Caco-2 (cell line): ENCODE measurements around the gene RNF126. TPM values are rescaled to one million over a fixed set of nuclear protein-coding genes. Genes with fewer than 3 reads are reported as not detected.
A peak's percentile ranks its signal among the peaks of the same experiment; 100 is the strongest.

Experiments used
- BruUV-seq: library from RNA; stranded (reverse); fragments of 400-500 nt; replicated peaks from 2 replicates; lab custom pipeline; 2021; lab: Mats Ljungman, UMichigan
- CTCF ChIA-PET: fragments of 300-600 bp; sonication (Branson Sonifier 250); formaldehyde crosslinking; loops from one replicate; lab custom pipeline; 2022; ENCODE audit warnings: antibody characterized with exemption; lab: Charles Lee
- POLR2A ChIA-PET: fragments of 300-600 bp; sonication (Branson Sonifier 250); formaldehyde crosslinking; loops from one replicate; lab custom pipeline; 2022; ENCODE audit warnings: antibody characterized with exemption; lab: Charles Lee
- DNase-seq, 2 experiments: peaks; one replicate each; pipeline versions ENCODE4 v3.0.0 to v3.0.0-alpha.2; 2020 to 2022
- H3K27me3 ChIP-seq: replicated peaks from 2 replicates; pipeline ENCODE4 v1.6.0; 2011; ENCODE audit warnings: low read length; ENCODE audit not compliant: control insufficient read depth, insufficient read depth
- H3K36me3 ChIP-seq: 2 replicates; pipeline ENCODE4 v1.5.1; 2011; ENCODE audit warnings: low read length; ENCODE audit not compliant: control insufficient read depth, insufficient read depth
- H3K4me1 ChIP-seq: fragments of 250-450 bp; sonication (Bioruptor Pico); 2 replicates; pipeline ENCODE4 v1.5.1; 2020; ENCODE audit warnings: mild to moderate bottlenecking
- H3K4me3 ChIP-seq: 2 replicates; pipeline ENCODE4 v1.5.1; 2011; ENCODE audit warnings: low read depth, mild to moderate bottlenecking, control low read depth, low read length
- H3K9me3 ChIP-seq: fragments of 250-450 bp; sonication (Bioruptor Pico); 2 replicates; pipeline ENCODE4 v1.5.1; 2020; ENCODE audit warnings: mild to moderate bottlenecking, moderate library complexity
- H3K27ac Mint-ChIP-seq: one replicate; pipeline ENCODE4 v1.8.0; 2022; ENCODE audit warnings: mixed read lengths; ENCODE audit not compliant: unreplicated experiment
- H3K27me3 Mint-ChIP-seq: one replicate; pipeline ENCODE4 v1.8.0; 2022; ENCODE audit warnings: mixed read lengths; ENCODE audit not compliant: insufficient read depth, unreplicated experiment
- H3K36me3 Mint-ChIP-seq: one replicate; pipeline ENCODE4 v1.8.0; 2022; ENCODE audit warnings: mild to moderate bottlenecking, mixed read lengths; ENCODE audit not compliant: insufficient read depth, unreplicated experiment
- H3K4me1 Mint-ChIP-seq: one replicate; pipeline ENCODE4 v1.8.0; 2022; ENCODE audit warnings: low read depth, mixed read lengths; ENCODE audit not compliant: unreplicated experiment
- H3K4me3 Mint-ChIP-seq: one replicate; pipeline ENCODE4 v1.8.0; 2022; ENCODE audit warnings: mild to moderate bottlenecking, moderate library complexity, mixed read lengths; ENCODE audit not compliant: unreplicated experiment
- H3K9me3 Mint-ChIP-seq: one replicate; pipeline ENCODE4 v1.8.0; 2022; ENCODE audit warnings: mixed read lengths; ENCODE audit not compliant: unreplicated experiment
- intact Hi-C: fragments of 100-400 bp; cut with micrococcal nuclease; formaldehyde crosslinking; loops from one replicate; pipeline ENCODE4 v1.10.0; 2022; ENCODE audit not compliant: unreplicated experiment
- total RNA-seq: library from RNA; stranded (reverse); gene quantifications from 2 replicates; pipeline ENCODE4 v1.2.3, GENCODE V29; 2022
- TF ChIP-seq, protein P1 (sequence below), 2 experiments: fragments of 200-600 bp in 1 of 2; IDR thresholded peaks; 1 replicate in 1 of 2; 2 replicates in 1 of 2; pipeline versions ENCODE4 v1.5.1 to v1.8.0; 2011 to 2022; ENCODE audit warnings: antibody characterized with exemption in 1 of 2, control low read depth in 1 of 2, inconsistent platforms in 1 of 2, low read depth in 1 of 2, low read length in 1 of 2, mild to moderate bottlenecking in 1 of 2, moderate library complexity in 1 of 2; ENCODE audit not compliant: insufficient read depth in 1 of 2, severe bottlenecking in 1 of 2, unreplicated experiment in 1 of 2

The RNF126 gene
- total RNA-seq, 1 experiment from 2014 or later = 74.6 TPM

DNA sequence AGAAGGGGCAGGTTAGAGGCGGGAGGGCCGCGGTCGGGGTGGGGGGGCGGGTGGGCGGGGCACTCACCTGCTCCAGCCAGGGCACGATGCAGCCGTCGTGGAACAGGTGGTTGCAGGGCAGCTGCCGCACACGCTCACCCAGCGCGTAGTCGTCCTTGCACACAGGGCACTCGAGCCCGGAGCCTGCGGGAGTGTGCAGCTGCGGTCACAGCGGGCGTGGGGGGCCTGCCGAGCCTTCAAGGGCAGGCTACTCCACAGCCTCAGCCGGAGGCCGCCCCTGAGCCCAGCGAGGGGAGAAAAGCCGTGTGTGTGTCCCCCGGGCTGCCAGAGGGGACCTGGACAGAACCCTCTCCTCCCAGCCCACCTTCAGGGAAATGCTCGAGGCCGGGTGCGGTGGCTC is 14.7 kb downstream of the RNF126 start:
- H3K36me3 ChIP-seq = no peaks in the 10 kb centered on the region; the same call in 1 of the 2 replicates
- TF ChIP-seq, protein P1, sequence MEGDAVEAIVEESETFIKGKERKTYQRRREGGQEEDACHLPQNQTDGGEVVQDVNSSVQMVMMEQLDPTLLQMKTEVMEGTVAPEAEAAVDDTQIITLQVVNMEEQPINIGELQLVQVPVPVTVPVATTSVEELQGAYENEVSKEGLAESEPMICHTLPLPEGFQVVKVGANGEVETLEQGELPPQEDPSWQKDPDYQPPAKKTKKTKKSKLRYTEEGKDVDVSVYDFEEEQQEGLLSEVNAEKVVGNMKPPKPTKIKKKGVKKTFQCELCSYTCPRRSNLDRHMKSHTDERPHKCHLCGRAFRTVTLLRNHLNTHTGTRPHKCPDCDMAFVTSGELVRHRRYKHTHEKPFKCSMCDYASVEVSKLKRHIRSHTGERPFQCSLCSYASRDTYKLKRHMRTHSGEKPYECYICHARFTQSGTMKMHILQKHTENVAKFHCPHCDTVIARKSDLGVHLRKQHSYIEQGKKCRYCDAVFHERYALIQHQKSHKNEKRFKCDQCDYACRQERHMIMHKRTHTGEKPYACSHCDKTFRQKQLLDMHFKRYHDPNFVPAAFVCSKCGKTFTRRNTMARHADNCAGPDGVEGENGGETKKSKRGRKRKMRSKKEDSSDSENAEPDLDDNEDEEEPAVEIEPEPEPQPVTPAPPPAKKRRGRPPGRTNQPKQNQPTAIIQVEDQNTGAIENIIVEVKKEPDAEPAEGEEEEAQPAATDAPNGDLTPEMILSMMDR (IDR thresholded peaks at IDR 0.05; ENCODE audit: insufficient read depth in 1 of 2, low read depth in 1 of 2, low read length in 1 of 2, severe bottlenecking in 1 of 2, unreplicated experiment in 1 of 2) = no peak
- Mint-ChIP-seq H3K4me1 (no peaks in the 10 kb centered on the region), H3K27me3 (no peaks in the 10 kb centered on the region), H3K27ac (no peak overlapping the region), H3K36me3 (peaks cover 44% of the 10 kb centered on the region), H3K4me3 (no peak overlapping the region), H3K9me3 (no peaks in the 10 kb centered on the region)
- H3K9me3 ChIP-seq = no peaks in the 10 kb centered on the region
- ChIA-PET CTCF (no interaction called here), POLR2A (no interaction called here)
- no TSS peak for BruUV-seq
- H3K4me3 ChIP-seq = no peak overlapping the region
- H3K27me3 ChIP-seq = no peaks in the 10 kb centered on the region
- intact Hi-C loops = no loop called here
- DNase-seq = no peak
- no peaks in the 10 kb centered on the region for H3K4me1 ChIP-seq

DNA sequence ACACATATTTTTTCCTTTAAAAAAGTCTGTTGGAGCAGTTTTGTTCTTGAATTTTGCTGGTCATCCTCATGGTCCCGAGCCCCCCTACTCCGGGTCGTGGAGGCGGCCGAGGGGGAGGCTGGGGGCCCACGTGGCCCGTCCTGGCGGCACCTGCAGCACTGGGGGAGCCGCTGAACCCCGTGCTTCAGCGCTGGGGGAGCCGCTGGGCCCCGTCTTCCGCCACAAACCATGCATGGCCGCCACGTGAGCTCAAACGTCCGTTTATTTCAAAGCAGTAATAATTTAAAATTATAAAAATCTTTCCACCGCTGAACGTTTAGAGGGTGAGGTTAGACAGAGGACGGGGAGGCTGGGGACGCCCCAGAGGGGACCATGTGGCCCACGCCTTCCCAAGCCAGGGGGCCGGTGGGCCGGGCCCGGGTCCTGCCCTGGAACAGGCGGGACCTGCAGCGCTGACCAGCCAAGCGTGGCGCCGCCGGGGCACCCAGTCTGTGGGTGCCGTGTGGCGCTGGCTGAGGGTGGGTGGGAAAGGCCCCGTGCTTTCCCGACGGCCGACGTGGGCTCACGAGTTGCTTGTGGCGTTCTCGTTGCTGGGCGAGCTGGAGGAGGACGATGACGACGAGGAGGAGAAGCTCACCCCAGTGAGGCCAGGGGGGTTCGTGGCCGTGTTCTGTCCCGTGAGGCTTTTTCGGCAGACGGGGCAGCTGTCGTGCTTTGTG is 15.3 kb downstream of the RNF126 start:
- H3K27ac Mint-ChIP-seq = no peak overlapping the region
- TSS peak; percentile 68 for BruUV-seq
- H3K36me3 Mint-ChIP-seq = peaks cover 44% of the 10 kb centered on the region
- Histone ChIP-seq H3K27me3 (no peaks in the 10 kb centered on the region), H3K9me3 (no peaks in the 10 kb centered on the region), H3K4me1 (no peaks in the 10 kb centered on the region), H3K36me3 (no peaks in the 10 kb centered on the region), H3K4me3 (no peak overlapping the region)
- intact Hi-C loops = no loop called here
- H3K4me3 Mint-ChIP-seq = no peak overlapping the region
- TF ChIP-seq, protein P1 (IDR thresholded peaks at IDR 0.05; ENCODE audit: insufficient read depth in 1 of 2, low read depth in 1 of 2, low read length in 1 of 2, severe bottlenecking in 1 of 2, unreplicated experiment in 1 of 2) = no peak
- H3K4me1 Mint-ChIP-seq = no peaks in the 10 kb centered on the region
- H3K27me3 Mint-ChIP-seq = no peaks in the 10 kb centered on the region
- H3K9me3 Mint-ChIP-seq = no peaks in the 10 kb centered on the region
- CTCF ChIA-PET = no interaction called here
- no peak for DNase-seq
- POLR2A ChIA-PET = no interaction called here

DNA sequence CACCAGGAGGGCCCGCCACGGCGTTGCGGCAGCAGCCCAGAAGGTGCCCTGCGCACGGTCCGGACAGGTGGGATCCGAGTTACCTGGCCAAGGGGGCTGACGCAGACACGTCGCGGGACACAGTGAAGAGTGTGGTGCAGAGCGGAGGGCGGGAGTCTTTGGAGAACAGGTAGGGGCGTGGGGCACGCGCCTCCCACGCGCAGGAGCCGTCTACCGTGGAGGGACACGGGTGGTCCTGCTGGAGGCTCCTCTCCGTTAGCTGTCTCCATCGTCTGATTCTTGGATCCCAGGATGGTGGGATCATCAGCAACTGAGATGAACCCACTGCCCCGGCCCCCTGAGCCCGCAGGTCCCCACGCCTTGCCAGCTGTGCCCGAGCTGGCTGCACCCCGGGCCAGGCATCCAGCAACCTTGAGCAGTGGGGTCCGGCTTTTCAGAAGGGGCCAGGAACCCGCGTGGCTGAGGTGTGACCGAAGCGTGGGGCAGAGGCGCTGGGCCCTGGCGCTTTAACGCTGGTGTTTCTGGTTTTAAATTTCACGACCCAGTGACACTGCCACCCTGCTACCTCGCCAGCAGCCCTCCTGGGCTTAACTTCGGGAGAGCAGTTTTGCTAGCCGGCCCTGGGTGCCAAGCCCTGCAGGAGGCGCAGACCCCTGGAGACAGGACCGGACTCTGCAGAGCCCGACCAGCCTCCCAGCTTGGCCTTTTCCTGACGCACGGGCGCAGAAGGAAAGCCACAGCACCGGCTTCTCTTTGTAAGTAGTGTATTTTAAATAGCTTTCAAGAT is 16.0 kb downstream of the RNF126 start:
- TF ChIP-seq, protein P1 (IDR thresholded peaks at IDR 0.05; ENCODE audit: insufficient read depth in 1 of 2, low read depth in 1 of 2, low read length in 1 of 2, severe bottlenecking in 1 of 2, unreplicated experiment in 1 of 2) = no peak
- no peaks in the 10 kb centered on the region for H3K36me3 ChIP-seq
- POLR2A ChIA-PET = no interaction called here
- Mint-ChIP-seq H3K27ac (no peak overlapping the region), H3K27me3 (no peaks in the 10 kb centered on the region), H3K9me3 (no peaks in the 10 kb centered on the region), H3K4me3 (no peak overlapping the region), H3K36me3 (peaks cover 43% of the 10 kb centered on the region), H3K4me1 (no peaks in the 10 kb centered on the region)
- intact Hi-C loops = no loop called here
- no peaks in the 10 kb centered on the region for H3K9me3 ChIP-seq
- CTCF ChIA-PET = no interaction called here
- no peak overlapping the region for H3K4me3 ChIP-seq
- no TSS peak for BruUV-seq
- H3K27me3 ChIP-seq = no peaks in the 10 kb centered on the region
- H3K4me1 ChIP-seq = no peaks in the 10 kb centered on the region
- DNase-seq = no peak
